Stomach (tissue), 4 donors: ENCODE data around the gene CFAP65.

ENCODE experiments used
- CTCF ChIP-seq, 7 experiments: fragments of 450-650 bp in 4 of 7; fragments of 200-600 bp in 3 of 7; sonication (generic) in 3 of 7; IDR thresholded peaks; one replicate each; pipeline ENCODE4 v1.5.1; 2016 to 2019; ENCODE audit warnings: antibody characterized with exemption in 7 of 7, control low read depth in 2 of 7, mild to moderate bottlenecking in 1 of 7
- POLR2AphosphoS5 ChIP-seq, 3 donors: sonication (generic); formaldehyde crosslinking; IDR thresholded peaks; one replicate each; pipeline ENCODE4 v1.6.1; 2016; ENCODE audit warnings: antibody characterized with exemption in 3 of 3

GRCh38 chr2:219087848-219088247 is 46.5 kb upstream of the CFAP65 start:
- TF ChIP-seq POLR2AphosphoS5 (IDR thresholded peaks at IDR 0.05) (no peak), CTCF (IDR thresholded peaks at IDR 0.05) (no peak)
